ENCODE measurements around the gene MEPCE. TPM values are rescaled to one million over a fixed set of nuclear protein-coding genes. Genes with fewer than 3 reads are reported as not detected.

The MEPCE gene
- total and polyA plus RNA-seq, 2 donors (not counting 1 experiment from before 2014, with no cell fraction given) = 11.4 to 26.6 TPM

GRCh38 chr7:100432053-100432452, 2.4 kb downstream of the MEPCE start:
- H3K9ac ChIP-seq (ENCODE audit: insufficient read depth, low read length) = no peak overlapping the region
- peaks cover 6% of the 10 kb centered on the region for H3K4me1 ChIP-seq (ENCODE audit: control insufficient read depth, extremely low read depth, insufficient read depth, low read length)
- H3K36me3 ChIP-seq (ENCODE audit: control insufficient read depth, insufficient read depth, low read length) = peaks cover 15% of the 10 kb centered on the region
- no peak overlapping the region for H3K4me2 ChIP-seq (ENCODE audit: extremely low read depth, insufficient read depth, low read length)
- TF ChIP-seq EZH2 (IDR thresholded peaks at IDR 0.05; ENCODE audit: low read length, missing control alignments) = no peak
- no peak for TF ChIP-seq CTCF (conservative IDR thresholded peaks at IDR 0.05 in 1 of 2, IDR thresholded peaks at IDR 0.05 in 1 of 2; ENCODE audit: low read depth in 1 of 2, low read length in 2 of 2)
- H3K9me3 ChIP-seq (ENCODE audit: control insufficient read depth, insufficient read depth, low read depth, low read length) = no peaks in the 10 kb centered on the region
- no peak for DNase-seq (ENCODE audit: low read depth in 2 of 2)
- peaks cover 51% of the 10 kb centered on the region for H3K79me2 ChIP-seq (ENCODE audit: control insufficient read depth, insufficient read depth, low read length)
- no peaks in the 10 kb centered on the region for H3K27me3 ChIP-seq (ENCODE audit: control insufficient read depth, insufficient read depth, low read length)
- H3K4me3 ChIP-seq (replicated peaks in 1 of 4; ENCODE audit: control extremely low read depth in 1 of 4, insufficient read depth in 1 of 4, low read depth in 3 of 4, low read length in 4 of 4) = peak overlapping the region in 2 of 4 experiments; percentile 14 to 76
- H4K20me1 ChIP-seq (ENCODE audit: control insufficient read depth, extremely low read depth, insufficient read depth, low read length) = no peaks in the 10 kb centered on the region
- H3K27ac ChIP-seq (ENCODE audit: insufficient read depth, low read length) = no peak overlapping the region
- no peak overlapping the region for H2AFZ ChIP-seq (ENCODE audit: low read length)

GRCh38 chr7:100432621-100433275, 3.1 kb downstream of the MEPCE start:
- H2AFZ ChIP-seq (ENCODE audit: low read length) = no peak overlapping the region
- no peak overlapping the region for H3K4me2 ChIP-seq (ENCODE audit: extremely low read depth, insufficient read depth, low read length)
- no peak overlapping the region for H3K27ac ChIP-seq (ENCODE audit: insufficient read depth, low read length)
- TF ChIP-seq EZH2 (IDR thresholded peaks at IDR 0.05; ENCODE audit: low read length, missing control alignments) (no peak), CTCF (conservative IDR thresholded peaks at IDR 0.05 in 1 of 2, IDR thresholded peaks at IDR 0.05 in 1 of 2; ENCODE audit: low read depth in 1 of 2, low read length in 2 of 2) (no peak)
- no peak overlapping the region for H3K9ac ChIP-seq (ENCODE audit: insufficient read depth, low read length)
- no peaks in the 10 kb centered on the region for H4K20me1 ChIP-seq (ENCODE audit: control insufficient read depth, extremely low read depth, insufficient read depth, low read length)
- no peaks in the 10 kb centered on the region for H3K9me3 ChIP-seq (ENCODE audit: control insufficient read depth, insufficient read depth, low read depth, low read length)
- peak overlapping the region in 1 of 4 experiments; percentile 14 for H3K4me3 ChIP-seq (replicated peaks in 1 of 4; ENCODE audit: control extremely low read depth in 1 of 4, insufficient read depth in 1 of 4, low read depth in 3 of 4, low read length in 4 of 4)
- no peak for DNase-seq (ENCODE audit: low read depth in 2 of 2)
- H3K4me1 ChIP-seq (ENCODE audit: control insufficient read depth, extremely low read depth, insufficient read depth, low read length) = peaks cover 6% of the 10 kb centered on the region
- peaks cover 51% of the 10 kb centered on the region for H3K79me2 ChIP-seq (ENCODE audit: control insufficient read depth, insufficient read depth, low read length)
- peaks cover 15% of the 10 kb centered on the region for H3K36me3 ChIP-seq (ENCODE audit: control insufficient read depth, insufficient read depth, low read length)
- no peaks in the 10 kb centered on the region for H3K27me3 ChIP-seq (ENCODE audit: control insufficient read depth, insufficient read depth, low read length)

GRCh38 chr7:100433276-100433591, 3.6 kb downstream of the MEPCE start:
- no peak overlapping the region for H3K27ac ChIP-seq (ENCODE audit: insufficient read depth, low read length)
- no peak overlapping the region for H3K4me3 ChIP-seq (replicated peaks in 1 of 4; ENCODE audit: control extremely low read depth in 1 of 4, insufficient read depth in 1 of 4, low read depth in 3 of 4, low read length in 4 of 4)
- no peaks in the 10 kb centered on the region for H3K9me3 ChIP-seq (ENCODE audit: control insufficient read depth, insufficient read depth, low read depth, low read length)
- H3K9ac ChIP-seq (ENCODE audit: insufficient read depth, low read length) = no peak overlapping the region
- no peak overlapping the region for H2AFZ ChIP-seq (ENCODE audit: low read length)
- TF ChIP-seq CTCF (conservative IDR thresholded peaks at IDR 0.05 in 1 of 2, IDR thresholded peaks at IDR 0.05 in 1 of 2; ENCODE audit: low read depth in 1 of 2, low read length in 2 of 2) = no peak
- no peak for TF ChIP-seq EZH2 (IDR thresholded peaks at IDR 0.05; ENCODE audit: low read length, missing control alignments)
- no peaks in the 10 kb centered on the region for H3K27me3 ChIP-seq (ENCODE audit: control insufficient read depth, insufficient read depth, low read length)
- peaks cover 15% of the 10 kb centered on the region for H3K36me3 ChIP-seq (ENCODE audit: control insufficient read depth, insufficient read depth, low read length)
- DNase-seq (ENCODE audit: low read depth in 2 of 2) = no peak
- no peaks in the 10 kb centered on the region for H4K20me1 ChIP-seq (ENCODE audit: control insufficient read depth, extremely low read depth, insufficient read depth, low read length)
- H3K4me1 ChIP-seq (ENCODE audit: control insufficient read depth, extremely low read depth, insufficient read depth, low read length) = peaks cover 6% of the 10 kb centered on the region
- peaks cover 51% of the 10 kb centered on the region for H3K79me2 ChIP-seq (ENCODE audit: control insufficient read depth, insufficient read depth, low read length)
- no peak overlapping the region for H3K4me2 ChIP-seq (ENCODE audit: extremely low read depth, insufficient read depth, low read length)

Data from fibroblast of lung (primary cell).